CD4-positive, alpha-beta T cell treated with Interleukin-17A for 1 hour (primary cell): ENCODE measurements around the gene KIAA1328.

Source experiments
- DNase-seq: peaks from one replicate; pipeline ENCODE4 v3.0.0-alpha.2; 2020

The KIAA1328 gene

DNA sequence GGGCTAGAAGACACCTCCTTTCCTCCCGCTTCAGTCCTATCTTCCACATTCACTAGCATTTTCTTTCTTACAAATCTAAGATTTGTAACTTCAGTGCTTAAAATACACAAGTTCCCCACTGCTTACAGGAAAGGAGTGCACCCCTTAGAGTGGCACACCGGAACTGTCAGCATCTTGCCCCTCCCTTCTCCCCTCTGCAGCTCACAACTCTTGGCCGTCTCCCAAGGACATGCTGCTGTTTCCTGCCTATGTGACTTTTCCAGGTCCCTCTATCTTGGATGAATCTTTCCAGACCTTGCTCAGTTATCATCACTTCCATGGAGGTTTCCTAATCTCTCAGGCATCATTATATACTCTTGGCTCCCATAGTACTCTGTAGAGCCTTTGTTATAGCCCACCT is 401.8 kb downstream of the KIAA1328 start:
- no peak for DNase-seq

DNA sequence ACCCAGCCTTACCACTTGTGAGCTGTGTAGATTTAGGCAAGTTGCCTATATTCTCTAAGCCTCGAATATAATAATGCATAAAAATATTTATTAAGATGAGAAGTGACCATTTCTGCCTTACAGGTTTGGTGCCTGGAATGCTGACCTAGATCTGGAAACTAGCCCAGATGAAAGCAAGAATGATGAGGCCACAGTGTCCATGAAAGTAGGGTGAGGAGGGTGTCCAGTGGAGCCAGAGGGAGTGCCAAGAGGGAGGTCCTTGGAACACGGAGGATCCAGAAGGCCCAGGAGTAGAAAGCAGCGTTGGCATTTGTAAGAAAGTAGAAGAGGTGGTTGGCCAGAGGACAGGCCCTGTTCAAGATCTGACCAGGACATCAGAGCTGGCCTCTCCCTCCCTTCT is 402.3 kb downstream of the KIAA1328 start:
- DNase-seq: no peak

DNA sequence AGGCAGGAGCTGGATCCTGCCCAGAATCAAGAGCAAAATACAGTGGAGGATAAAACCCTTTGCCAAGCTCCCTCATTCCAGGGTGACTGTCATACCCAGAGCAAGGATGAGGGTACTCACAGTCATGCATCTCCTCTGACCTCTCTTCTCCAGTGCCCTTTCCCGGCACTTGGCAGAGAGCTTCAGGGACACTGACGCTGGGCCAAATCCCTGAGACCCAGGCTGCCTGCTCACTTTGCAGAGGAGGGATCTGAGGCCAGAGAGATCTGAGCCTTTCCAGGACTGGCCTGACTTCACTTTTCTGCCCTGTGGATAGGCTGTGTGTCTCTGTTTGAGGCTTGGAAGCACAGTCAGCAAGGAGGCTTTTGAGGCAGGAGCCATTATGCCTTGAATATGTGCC is 406.7 kb downstream of the KIAA1328 start:
- DNase-seq: no peak

DNA sequence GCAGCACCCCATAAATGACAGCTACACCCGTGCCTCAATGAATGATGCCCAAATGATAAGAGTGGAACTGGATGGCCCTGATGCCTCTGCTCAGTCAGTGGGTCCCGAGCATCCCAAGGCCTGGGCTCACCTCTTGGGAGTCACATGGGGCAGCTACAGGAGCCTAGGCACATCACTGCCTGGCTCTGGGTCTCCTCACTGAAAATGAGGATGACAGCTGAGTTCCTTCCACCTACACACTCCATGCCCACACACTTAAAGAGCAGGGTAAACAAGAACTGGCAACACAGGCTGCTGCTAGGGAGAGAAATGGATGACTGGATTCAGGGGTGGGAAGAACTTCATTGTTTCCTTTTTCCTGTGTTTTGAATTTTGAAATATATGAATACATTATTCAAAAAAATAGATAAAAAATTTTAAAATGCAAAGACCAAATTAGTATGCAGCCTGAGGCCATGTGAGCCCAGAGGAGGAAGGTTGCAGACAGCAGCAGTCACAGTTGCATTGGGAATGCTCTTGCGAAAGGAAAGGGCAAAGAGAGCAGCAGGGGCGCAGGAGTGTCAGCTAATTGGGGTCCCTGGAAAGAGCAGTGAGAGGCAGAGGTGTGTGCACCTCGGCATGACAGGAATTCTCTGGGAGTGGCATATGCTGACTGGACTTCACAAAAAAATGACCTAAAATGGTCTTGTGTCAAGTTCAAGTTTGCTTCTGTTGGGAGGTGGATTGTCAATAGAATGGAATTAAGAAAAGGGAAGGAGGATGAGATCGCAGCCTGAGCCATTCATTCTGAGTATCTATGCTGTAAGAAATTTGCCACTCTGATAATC is 409.6 kb downstream of the KIAA1328 start:
- DNase-seq: no peak

DNA sequence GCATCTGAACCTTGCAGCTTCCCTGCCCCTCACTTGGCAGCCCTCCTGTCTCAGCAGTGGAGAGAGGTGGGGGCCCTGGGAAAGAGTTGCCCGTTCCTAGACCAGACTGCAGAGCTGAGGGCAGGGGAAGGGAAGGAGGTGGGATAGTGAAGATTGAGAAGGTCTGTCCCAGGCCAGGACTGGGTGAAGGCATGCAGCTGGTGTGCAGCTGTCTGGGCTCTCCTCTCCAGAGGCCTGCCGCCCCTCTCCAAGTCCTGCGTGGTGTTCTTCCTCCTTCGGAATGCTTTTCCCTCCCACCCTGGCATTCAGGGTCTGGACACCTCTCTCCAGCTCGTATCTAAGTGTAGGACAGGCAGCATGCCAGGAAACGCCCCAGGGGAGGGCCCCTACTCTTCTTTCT is 413.2 kb downstream of the KIAA1328 start:
- DNase-seq: no peak

DNA sequence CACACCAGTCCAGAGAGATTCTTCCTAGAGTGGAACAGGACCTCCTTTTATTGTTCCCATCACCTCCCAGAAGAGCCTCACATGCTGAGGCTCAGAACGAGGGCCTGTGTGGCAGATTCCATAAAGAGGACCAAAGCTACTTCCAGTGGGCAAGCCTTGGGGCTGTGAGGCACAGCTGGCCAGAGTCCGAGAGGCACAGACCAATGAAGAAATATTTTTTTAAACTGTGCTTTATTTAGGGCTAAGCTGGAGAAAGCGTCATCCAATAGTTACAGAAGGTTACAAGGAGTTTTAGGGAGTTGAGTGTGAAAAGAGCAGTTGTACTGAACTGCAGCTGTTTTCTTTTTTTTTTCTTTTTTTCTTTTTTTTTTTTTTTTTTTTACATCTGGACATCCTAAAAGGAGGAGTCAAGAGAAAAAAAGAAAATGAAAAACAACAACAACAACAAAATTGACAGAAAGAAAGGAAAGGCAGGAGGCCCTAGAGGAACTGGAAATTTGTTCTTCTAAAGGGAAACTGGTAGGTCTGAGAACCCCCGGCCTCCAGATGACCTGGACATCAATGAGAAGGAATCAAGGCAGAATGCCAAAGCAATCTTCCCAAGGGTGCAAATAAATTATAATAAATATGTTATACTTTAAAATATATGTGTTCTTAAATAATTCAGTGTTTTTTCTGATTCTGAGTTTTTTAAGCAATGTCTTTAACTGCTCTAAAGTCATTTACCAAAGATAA is 414.1 kb downstream of the KIAA1328 start:
- no peak for DNase-seq

DNA sequence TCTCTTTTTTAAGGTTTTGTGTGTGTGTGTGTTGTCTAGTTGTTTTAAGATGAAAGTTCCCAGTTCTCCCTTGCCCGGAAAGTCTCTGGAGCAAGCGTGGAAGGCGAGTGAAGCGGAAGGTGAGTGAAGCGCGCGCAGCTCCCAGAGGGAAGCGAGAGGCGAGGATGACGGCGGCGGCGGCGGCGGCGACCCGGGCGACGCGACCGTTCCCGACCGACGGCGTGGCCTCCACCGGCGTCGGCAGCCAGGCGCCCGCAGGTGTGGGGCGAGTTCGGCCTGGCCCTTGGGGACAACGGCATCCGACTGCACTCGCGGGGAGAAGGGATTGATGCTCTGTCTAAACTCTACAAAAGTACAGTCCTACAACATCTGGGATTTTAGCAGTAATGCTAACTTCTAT is 414.8 kb downstream of the KIAA1328 start:
- DNase-seq: no peak

DNA sequence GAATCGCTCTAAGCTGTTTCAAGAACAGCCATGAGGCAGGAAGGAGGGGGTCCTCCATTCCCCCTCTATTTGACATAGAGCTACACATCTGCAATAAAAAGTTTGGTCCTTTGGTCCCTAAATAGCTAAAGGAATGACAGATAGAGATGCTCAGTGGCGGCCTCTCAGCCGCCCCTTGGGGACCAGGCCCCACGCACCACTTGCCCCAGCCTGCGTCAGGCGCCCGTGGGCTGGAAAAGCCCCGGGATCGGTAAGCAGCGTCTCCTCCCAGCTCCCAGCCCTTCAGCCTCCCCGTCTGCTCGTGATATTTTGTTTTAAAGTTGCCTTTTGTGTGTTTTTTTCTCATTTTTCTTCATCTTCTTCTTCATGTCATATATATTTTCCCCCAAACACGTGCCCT is 415.7 kb downstream of the KIAA1328 start:
- DNase-seq: no peak

DNA sequence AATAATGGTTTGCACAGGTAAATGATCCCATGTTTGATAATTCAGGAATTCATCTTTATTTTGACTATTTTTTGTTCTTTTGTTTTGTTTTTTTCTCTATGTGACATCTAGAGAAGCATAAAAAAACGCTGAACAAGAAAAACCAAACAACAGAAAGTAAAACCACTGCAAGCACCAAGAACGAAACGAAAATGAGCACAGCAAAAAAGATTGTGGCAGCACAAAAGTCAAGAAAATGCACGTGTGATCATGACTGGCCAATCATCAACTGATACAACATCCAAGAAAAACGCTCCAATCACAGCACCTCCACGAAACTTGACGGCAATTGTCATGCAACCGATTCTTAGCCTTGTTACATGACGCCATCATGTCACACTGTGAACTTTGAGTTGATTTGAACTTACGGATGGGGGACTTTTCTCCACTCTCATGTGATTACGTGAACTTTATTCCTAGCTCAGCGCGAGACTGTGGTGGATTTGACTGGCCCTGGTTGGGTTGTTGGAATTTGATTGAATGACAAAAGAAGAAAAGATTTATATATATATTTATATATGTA is 417.9 kb downstream of the KIAA1328 start:
- no peak for DNase-seq

DNA sequence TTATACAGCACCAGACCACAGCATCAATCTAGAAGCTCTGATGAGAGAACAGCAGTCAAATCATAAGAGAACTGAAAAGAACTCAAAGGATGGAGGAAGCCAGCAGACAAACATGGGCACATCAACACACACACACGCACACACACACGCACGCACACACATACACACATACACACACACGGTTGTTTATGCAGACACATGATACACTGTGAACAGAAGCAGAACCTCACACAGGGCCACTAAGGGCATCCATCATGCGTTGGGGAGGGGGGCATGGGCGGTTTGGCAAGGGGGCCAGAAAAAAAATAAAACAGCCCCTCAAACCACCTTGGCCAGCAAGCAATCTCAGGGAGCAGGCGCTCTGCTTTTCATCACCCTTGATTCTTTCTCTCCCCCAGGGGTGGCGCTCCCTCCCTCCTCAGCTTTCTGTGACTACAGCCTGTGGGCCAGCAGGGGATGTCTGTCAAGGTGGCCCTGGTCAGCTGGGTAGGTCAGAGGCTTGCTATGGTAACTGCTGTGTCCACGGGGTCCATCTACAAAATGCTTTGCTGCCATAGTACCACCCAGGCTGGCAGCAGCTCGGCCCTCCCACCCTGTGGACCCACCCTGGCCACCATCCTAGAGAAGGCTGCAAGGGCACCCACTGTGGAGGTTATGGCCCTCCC is 418.7 kb downstream of the KIAA1328 start:
- DNase-seq: no peak

DNA sequence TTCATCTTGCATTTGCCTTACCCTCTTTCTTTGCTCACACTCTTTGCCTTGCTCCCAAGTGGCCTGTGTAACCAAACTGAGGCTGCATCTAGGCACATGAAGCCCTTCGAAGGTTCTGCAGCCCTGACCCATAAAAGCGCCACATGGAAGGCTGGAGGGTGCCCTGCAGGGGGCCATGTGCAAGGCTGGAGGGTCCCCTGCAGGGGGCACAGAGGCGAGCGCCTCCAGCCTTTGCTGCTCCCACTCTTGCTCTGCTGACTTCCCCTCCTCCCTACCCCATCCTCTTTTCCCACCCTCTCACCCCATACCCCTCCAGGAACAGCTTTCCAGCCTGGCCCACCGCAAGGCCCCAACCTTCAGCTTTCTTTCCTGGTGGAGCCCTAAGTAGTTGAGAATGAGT is 419.4 kb downstream of the KIAA1328 start:
- DNase-seq: no peak

DNA sequence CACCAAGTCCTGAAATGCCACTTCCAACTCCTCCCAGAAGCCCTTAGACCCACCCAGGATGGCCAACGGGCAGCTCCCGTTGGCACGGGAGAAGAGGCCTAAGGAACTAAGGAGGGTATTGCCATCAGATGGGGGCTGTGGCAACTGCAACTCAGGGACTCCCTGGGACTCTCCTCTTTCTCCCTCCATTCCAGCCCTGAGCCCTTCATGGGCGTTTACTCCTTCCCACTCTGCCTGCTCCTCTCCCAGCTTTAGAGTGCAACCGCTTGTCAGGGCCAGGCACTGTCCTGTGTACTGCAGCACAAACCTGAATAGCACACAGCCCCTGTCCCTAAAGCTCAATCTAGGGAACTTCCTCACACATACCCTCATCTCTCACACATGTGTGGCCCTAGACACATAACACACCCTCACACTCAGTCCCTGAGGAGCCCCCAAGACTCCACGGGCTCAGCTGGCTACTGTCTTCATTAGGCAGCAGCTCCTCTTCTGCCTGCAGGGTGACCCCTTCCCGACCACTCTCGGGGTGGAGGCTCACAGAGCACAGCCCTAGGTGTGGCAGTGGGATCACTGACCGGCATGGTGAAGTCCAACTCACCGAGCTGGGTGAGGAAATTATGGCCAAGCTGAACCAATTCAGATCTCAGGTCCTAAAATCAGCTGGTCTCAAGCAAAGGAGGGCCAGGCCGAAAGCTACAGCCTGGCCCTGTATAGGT is 420.4 kb downstream of the KIAA1328 start:
- DNase-seq: no peak

DNA sequence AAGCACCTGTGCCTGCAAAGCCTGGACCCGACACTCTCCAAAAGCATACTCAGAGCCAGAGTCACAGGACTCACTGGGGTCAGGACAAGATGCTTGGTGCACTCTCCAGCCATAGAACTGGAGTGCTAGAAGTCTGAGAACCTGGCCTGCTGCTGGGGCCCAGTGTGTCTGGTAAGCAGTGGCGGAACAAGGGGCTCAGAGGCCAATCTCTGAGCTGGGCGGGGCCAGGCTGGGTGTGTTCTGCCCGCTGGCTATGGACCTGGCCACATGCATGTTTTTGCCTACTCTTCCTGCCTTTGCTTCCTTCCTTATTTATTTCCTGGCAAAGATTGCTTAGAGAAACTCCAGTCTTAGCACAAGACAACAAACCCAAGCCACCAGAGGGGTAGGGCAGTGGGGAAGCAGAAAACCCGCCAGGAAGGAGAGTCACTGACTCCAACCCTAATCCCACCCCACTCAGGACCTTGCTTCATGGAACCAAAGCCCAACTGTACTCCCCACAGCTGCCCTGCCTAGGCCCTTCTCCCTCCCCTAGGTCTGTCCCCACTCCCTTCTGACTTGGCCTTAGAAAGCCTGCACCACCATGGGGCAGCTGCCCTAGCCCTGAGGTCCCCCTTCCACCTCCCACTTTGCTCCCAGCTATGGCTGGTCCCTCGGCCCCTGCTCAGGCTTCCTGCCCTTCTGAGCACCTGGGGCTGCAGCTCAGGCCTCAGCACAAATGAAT is 421.1 kb downstream of the KIAA1328 start:
- no peak for DNase-seq

DNA sequence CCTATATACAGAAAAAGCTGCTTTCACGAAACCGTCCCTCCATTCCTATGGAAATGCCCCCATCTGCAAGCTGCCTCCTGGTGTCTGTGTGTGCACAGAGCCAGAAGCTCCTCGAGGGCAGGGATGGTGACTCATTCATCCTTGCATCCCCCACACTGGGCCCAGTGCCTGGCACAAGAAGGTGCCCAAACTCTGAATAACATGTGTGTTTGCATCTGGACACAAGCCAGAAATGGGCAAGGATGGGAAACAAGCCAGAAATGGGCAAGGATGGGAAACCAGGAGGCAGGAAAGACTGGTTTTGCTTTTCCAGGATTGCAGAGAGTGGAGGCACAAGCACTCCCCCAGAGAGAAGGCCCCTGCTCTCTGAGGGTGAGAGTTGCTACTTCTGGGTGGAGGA is 422.8 kb downstream of the KIAA1328 start:
- DNase-seq: no peak

DNA sequence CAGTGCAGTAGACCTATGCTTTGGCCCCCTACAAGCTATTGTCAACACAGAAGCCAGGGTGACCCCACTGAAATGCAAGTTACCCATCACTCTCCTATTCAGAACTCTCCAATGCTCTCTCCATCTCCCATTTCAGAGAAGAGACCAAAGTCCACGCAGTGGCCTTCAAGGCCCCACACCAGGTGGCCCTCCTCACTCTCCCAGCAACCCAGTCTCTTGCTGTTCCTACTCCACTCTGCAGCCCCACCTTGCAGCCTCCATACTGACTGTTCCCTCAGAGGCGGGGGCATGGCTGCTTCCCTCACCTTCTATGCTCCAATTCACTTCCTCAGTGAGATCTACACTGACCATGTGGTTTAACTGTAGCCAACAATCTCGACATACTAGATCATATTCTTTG is 423.4 kb downstream of the KIAA1328 start:
- no peak for DNase-seq

DNA sequence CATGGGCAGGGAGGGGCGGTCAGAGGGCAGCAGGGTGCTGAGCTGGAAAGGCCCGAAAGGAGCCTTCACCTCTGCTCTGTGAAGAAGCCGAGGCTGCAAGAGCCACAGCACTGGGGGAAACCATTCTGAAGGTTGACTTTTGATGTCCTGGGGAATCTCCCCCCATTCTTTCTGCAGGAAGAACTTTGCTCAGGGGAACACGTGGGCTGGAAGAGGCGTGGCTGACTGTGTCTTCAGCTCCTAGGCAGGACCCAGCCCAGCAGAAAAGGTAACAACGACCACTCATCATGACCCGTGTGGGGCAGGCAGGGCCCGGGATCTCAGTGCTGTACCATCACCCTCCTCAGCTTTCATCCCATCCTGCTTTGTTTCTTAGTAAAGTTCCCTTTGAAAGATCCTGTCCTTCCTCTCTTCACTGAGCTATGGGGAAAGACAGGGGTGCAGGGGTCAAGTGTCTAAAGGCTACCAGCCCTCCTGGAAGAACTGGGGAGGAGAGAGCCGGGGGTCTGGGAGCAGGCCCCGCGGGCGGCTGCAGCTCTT is 424.0 kb downstream of the KIAA1328 start:
- DNase-seq: no peak

DNA sequence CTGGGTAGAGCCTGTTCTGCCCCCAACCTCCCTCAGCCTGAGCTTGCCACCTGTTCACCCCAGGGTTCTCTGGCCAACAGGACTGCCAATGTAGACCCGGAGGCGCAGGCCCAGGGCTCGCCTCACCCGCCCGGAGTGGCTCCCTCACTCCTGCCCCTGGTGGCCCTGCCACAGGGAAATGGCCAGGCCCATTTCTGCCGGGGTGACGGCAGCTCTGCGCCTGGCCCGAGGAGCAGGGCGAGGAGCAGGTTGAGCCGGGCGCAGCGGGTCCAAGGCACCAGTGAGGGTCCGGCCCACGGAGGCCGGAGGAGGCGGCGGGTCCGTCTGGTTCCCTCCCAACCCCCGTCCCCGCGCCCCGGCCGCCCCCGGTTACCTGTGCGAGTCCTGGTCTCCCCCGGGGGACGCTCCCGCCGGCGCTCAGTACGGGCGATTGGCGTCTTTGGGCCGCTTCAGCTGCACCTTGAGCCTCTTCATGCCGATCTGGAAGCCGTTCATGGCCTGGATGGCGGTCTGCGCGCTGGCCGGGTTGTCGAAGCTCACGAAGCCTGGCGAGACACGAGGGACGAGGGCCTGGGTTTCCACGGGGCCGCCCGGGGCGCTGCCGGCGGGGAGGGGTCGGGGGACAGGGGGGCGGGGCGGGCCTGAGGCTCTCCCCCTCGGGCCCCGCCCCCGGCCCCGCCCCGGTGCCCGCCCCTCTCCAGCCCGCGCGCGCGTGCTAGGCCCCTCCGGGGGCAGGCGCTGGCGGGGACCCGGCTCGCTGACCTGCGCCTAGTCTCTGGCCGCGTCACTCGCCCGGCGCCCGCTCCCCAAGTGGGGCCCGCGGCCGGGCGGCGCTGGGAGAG is 424.7 kb downstream of the KIAA1328 start:
- DNase-seq: no peak

DNA sequence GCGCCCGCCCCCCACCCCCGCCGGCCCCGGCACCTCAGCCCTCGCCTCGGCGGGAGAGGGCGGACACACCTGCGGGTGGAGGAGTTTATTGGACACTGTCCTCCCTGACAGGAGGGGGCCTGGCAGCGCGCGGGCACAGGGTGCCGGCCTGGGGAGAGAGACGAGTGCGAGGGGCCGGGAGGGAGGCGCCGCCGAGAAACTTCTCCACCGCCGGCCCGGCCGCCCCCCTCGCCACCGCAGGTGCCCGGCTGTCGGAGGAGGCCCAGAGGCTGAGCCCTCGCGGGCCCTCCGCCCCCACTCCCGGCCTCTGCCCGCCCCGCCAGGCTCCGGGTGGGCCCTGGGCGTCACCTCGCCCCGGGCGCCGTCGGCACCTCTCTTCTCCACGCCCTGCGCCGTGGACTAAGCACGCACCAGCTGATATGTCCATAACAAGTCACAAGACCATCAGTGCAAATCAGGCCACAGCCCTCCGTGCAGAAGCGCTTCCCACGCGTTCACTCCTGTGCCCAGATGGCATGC is 425.4 kb downstream of the KIAA1328 start:
- no peak for DNase-seq

DNA sequence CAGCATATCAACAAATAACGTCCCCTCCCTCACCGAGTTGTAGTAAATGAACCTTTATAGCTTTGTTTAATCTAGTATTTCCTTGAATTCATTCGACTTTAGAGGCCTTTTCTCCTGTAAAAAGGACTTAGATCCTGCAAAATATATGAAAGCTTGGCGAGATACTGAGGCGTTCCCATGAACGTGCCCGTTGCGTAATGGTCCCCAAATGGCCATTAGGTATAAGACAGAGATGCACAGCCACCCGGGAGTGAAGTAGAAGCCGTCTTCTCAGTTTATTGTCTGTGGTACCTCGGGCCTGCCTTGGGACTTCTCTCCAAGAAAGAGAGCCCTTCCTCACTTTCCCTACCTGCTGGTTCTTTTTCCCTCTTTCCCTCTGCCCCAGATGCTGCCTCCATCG is 426.0 kb downstream of the KIAA1328 start:
- no peak for DNase-seq

DNA sequence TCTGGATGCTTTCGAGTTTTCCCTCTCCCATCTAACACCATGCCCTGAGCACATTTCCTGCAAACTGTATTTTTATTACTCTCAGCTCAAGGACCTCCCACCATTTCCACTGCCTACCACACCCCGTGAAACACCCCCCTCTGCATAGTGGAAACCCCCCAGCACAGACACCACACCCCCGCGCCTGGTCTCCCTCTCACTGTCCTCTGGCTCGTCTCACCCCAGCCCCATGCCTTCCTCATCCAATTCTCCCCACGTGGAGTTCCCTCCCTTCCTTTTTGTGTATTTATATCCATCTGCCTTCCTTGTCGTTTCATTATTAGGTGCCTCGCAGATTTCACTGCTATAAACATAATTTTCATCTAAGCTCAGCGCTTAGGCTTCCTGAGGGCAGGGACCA is 429.2 kb downstream of the KIAA1328 start:
- DNase-seq: no peak

DNA sequence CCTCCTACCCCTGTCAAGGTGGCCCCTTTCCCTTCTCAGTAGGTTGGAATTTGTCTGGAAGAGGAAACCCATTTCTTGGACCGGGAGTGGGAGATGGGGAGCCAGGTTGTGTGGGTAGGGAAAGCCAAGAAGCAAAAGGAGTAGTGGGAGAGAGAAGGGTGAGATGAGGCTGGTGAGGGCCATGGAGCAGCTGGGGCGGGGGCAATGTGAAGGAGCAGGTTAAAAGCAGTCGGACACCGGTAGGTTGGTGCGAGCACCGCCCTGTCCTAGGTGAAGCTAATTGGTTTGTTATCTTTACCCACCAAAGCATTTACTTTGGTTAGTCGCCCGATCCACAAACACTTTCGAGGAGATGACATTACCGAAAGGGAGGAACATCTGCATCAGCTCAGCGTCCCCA is 429.9 kb downstream of the KIAA1328 start:
- DNase-seq: no peak
